Measurements from ENCODE around the gene JARID2. TPM values are rescaled to one million over a fixed set of nuclear protein-coding genes. Genes with fewer than 3 reads are reported as not detected.

The JARID2 gene
- total RNA-seq, 1 experiment from 2014 or later, result 6.0 TPM

GRCh38 chr6:15401769-15402250, 155.9 kb downstream of the JARID2 start:
- H3K36me3 ChIP-seq (ENCODE audit: control insufficient read depth, insufficient read depth, low read length), result no peaks in the 10 kb centered on the region
- CTCF ChIA-PET, result no interaction called here
- DNase-seq (ENCODE audit: low read depth, low spot score) (no peak), ATAC-seq (no peak)
- H3K27ac ChIP-seq (ENCODE audit: low read length), result no peak overlapping the region
- no peaks in the 10 kb centered on the region for H3K9me3 ChIP-seq (ENCODE audit: control insufficient read depth, insufficient read depth, low read depth, low read length)
- intact Hi-C loops (cut with micrococcal nuclease; ENCODE audit: unreplicated experiment) (no loop called here), in situ Hi-C loops (cut with HindIII; ENCODE audit: low pct_unique_long_range_greater_than_20kb, low sequenced_read_pairs) (no loop called here)
- no peak for TF ChIP-seq TCF7L2 (IDR thresholded peaks at IDR 0.05; ENCODE audit: low read depth, low read length)
- no peak for TF ChIP-seq CTCF (IDR thresholded peaks at IDR 0.05)
- no peak for TF ChIP-seq SIN3A (IDR thresholded peaks at IDR 0.05; ENCODE audit: borderline replicate concordance, insufficient read depth, low read depth, low read length)
- TF ChIP-seq POLR2AphosphoS5 (IDR thresholded peaks at IDR 0.05; ENCODE audit: low read depth, low read length), result no peak
- TF ChIP-seq REST (IDR thresholded peaks at IDR 0.05; ENCODE audit: insufficient read depth in 1 of 2, low read depth in 2 of 2, low read length in 1 of 2), result no peak
- BruUV-seq (replicated peaks), result no TSS peak
- peaks cover 21% of the 10 kb centered on the region for H3K4me1 ChIP-seq (ENCODE audit: control insufficient read depth, insufficient read depth, low read length)
- H3K27me3 ChIP-seq (ENCODE audit: control insufficient read depth, insufficient read depth, low read length), result no peaks in the 10 kb centered on the region
- POLR2A ChIA-PET, result interaction anchor here (0.6 kb wide), 1 partner anchor 15 kb away, joined by 5 read pairs; no protein-coding TSS in a partner anchor
- no peak overlapping the region for H3K4me3 ChIP-seq (ENCODE audit: low read depth in 2 of 2, low read length in 2 of 2)

- Histone ChIP-seq H3K9me3 (ENCODE audit: control insufficient read depth, insufficient read depth, low read depth, low read length) (no peaks in the 10 kb centered on the region), H3K4me3 (ENCODE audit: low read depth in 2 of 2, low read length in 2 of 2) (no peak overlapping the region), H3K4me1 (ENCODE audit: control insufficient read depth, insufficient read depth, low read length) (peaks cover 21% of the 10 kb centered on the region), H3K27me3 (ENCODE audit: control insufficient read depth, insufficient read depth, low read length) (no peaks in the 10 kb centered on the region), H3K36me3 (ENCODE audit: control insufficient read depth, insufficient read depth, low read length) (no peaks in the 10 kb centered on the region), H3K27ac (ENCODE audit: low read length) (no peak overlapping the region)
- POLR2A ChIA-PET, result no interaction called here
- in situ Hi-C loops (cut with HindIII; ENCODE audit: low pct_unique_long_range_greater_than_20kb, low sequenced_read_pairs), result no loop called here
- BruUV-seq (replicated peaks), result no TSS peak
- intact Hi-C loops (cut with micrococcal nuclease; ENCODE audit: unreplicated experiment), result no loop called here
- ATAC-seq, result no peak
- CTCF ChIA-PET, result no interaction called here
- no peak for DNase-seq (ENCODE audit: low read depth, low spot score)
- TF ChIP-seq REST (IDR thresholded peaks at IDR 0.05; ENCODE audit: insufficient read depth in 1 of 2, low read depth in 2 of 2, low read length in 1 of 2) (no peak), SIN3A (IDR thresholded peaks at IDR 0.05; ENCODE audit: borderline replicate concordance, insufficient read depth, low read depth, low read length) (no peak), CTCF (IDR thresholded peaks at IDR 0.05) (no peak), TCF7L2 (IDR thresholded peaks at IDR 0.05; ENCODE audit: low read depth, low read length) (no peak), POLR2AphosphoS5 (IDR thresholded peaks at IDR 0.05; ENCODE audit: low read depth, low read length) (no peak)
Observed at GRCh38 chr6:15402406-15403045, 156.7 kb downstream of the JARID2 start.
